ENCODE results near the gene OXSR1.
A peak's percentile ranks its signal among the peaks of the same experiment; 100 is the strongest.

Gene OXSR1

GRCh38 chr3:38164952-38165721, at the start of gene OXSR1:
Gene OXSR1 (plus strand): TSS chr3:38165537. CDS start chr3:38165877, 340 bp downstream.
- POLR2A ChIA-PET = interaction anchor here (0.5 to 1.6 kb wide), 5 partner anchors 10 to 76 kb away, joined by 3 to 15 read pairs (median 5); partner anchors contain the start of gene ACAA1
- CTCF ChIA-PET = interaction anchor here (0.9 to 3.7 kb wide), 10 partner anchors 11 to 182 kb away, joined by 3 to 35 read pairs (median 5); partner anchors contain the start of genes ACAA1 and XYLB
- no peak for TF ChIP-seq CTCF (IDR thresholded peaks at IDR 0.05; ENCODE audit: control extremely low read depth, extremely low read depth, low read depth, missing control alignments)
- peak; percentile 94 for DNase-seq (ENCODE audit: extremely low spot score)

- POLR2A ChIA-PET = interaction anchor here (2.0 kb wide), 1 partner anchor 21 kb away, joined by 5 read pairs; the partner anchor contains the start of gene ACAA1
- no peak for DNase-seq (ENCODE audit: extremely low spot score)
- CTCF ChIA-PET = interaction anchor here (0.9 to 7.0 kb wide), 11 partner anchors 8 to 365 kb away, joined by 3 to 71 read pairs (median 4); partner anchors contain the start of gene ACAA1
- no peak for TF ChIP-seq CTCF (IDR thresholded peaks at IDR 0.05; ENCODE audit: control extremely low read depth, extremely low read depth, low read depth, missing control alignments)
Measured at GRCh38 chr3:38115645-38116427, 49.5 kb upstream of the OXSR1 start.

- no peak for TF ChIP-seq CTCF (IDR thresholded peaks at IDR 0.05; ENCODE audit: control extremely low read depth, extremely low read depth, low read depth, missing control alignments)
- ChIA-PET POLR2A (interaction anchor here (2.0 kb wide), 1 partner anchor 20 kb away, joined by 5 read pairs; the partner anchor contains the start of gene ACAA1), CTCF (interaction anchor here (0.6 to 7.0 kb wide), 16 partner anchors 8 to 364 kb away, joined by 3 to 71 read pairs (median 4); partner anchors contain the start of gene SLC22A14)
- DNase-seq (ENCODE audit: extremely low spot score) = no peak
Measured at GRCh38 chr3:38116471-38117162, 48.7 kb upstream of the OXSR1 start.

- no peak for TF ChIP-seq CTCF (IDR thresholded peaks at IDR 0.05; ENCODE audit: control extremely low read depth, extremely low read depth, low read depth, missing control alignments)
- DNase-seq (ENCODE audit: extremely low spot score) = no peak
- POLR2A ChIA-PET = interaction anchor here (2.0 kb wide), 1 partner anchor 20 kb away, joined by 5 read pairs; the partner anchor contains the start of gene ACAA1
- CTCF ChIA-PET = interaction anchor here (0.6 to 7.0 kb wide), 27 partner anchors 8 to 404 kb away, joined by 3 to 71 read pairs (median 4); partner anchors contain the start of genes ACAA1, OXSR1, SLC22A14 and XYLB
Measured at GRCh38 chr3:38117163-38117716, 48.1 kb upstream of the OXSR1 start.

GRCh38 chr3:38117748-38118420, 47.5 kb upstream of the OXSR1 start:
- POLR2A ChIA-PET = interaction anchor here (2.0 kb wide), 1 partner anchor 19 kb away, joined by 5 read pairs; the partner anchor contains the start of gene ACAA1
- CTCF ChIA-PET = interaction anchor here (0.6 to 7.0 kb wide), 27 partner anchors 8 to 403 kb away, joined by 3 to 71 read pairs (median 4); partner anchors contain the start of genes ACAA1, EXOG, OXSR1 and SLC22A14
- DNase-seq (ENCODE audit: extremely low spot score) = peak; percentile 79
- TF ChIP-seq CTCF (IDR thresholded peaks at IDR 0.05; ENCODE audit: control extremely low read depth, extremely low read depth, low read depth, missing control alignments) = peak; percentile 86
